Measurements from ENCODE around the gene CD7.

DNA sequence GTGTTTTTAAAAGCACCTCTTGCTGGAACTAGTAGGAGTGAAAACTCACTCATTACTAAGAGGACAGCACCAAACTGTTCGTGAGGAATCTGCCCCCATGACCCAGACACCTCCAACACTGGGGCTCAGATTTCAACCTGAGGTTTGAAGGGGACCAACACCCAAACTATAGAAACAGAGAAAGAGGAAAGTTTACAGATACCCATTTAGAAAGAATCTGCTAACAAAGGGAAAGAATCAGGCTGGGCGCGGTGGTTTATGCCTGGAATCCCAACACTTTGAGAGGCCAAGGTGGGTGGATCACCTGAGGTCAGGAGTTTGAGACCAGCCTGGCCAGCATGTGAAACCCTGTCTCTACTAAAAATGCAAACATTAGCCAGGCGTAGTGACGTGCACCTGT lies 40.5 kb downstream of the CD7 start:
- TF ChIP-seq CTCF (IDR thresholded peaks at IDR 0.05) (no peak), EZH2 (IDR thresholded peaks at IDR 0.05) (no peak)

Data from neural progenitor cell (in vitro differentiated cells).